SU-DHL-6 (cell line): Measurements from ENCODE around the gene TUBGCP6.

Experiments used
- H2AFZ ChIP-seq: fragments of 200-600 bp; sonication (generic); 2 replicates; pipeline ENCODE4 v1.6.1; 2014; ENCODE audit warnings: low read depth, mild to moderate bottlenecking, moderate library complexity, mixed read lengths, antibody characterized with exemption, low read length; ENCODE audit not compliant: severe bottlenecking
- H3F3A ChIP-seq: fragments of 200-600 bp; shearing (Covaris generic); 2 replicates; pipeline ENCODE4 v1.6.0; 2016; ENCODE audit warnings: antibody characterized with exemption, mild to moderate bottlenecking; ENCODE audit not compliant: insufficient read depth
- H3K27ac ChIP-seq: fragments of 200-600 bp; sonication (generic); 2 replicates; pipeline ENCODE4 v1.5.1; 2016; ENCODE audit warnings: low read depth, mild to moderate bottlenecking, low read length, moderate library complexity, mixed read lengths
- H3K27me3 ChIP-seq: fragments of 200-600 bp; sonication (generic), shearing (Covaris generic); 2 replicates; pipeline ENCODE4 v1.6.0; 2014; ENCODE audit warnings: mild to moderate bottlenecking, low read length
- H3K36me3 ChIP-seq: fragments of 200-600 bp; sonication (generic); 2 replicates; pipeline ENCODE4 v1.6.1; 2014; ENCODE audit warnings: mild to moderate bottlenecking, low read length, mixed read lengths
- H3K4me2 ChIP-seq: fragments of 300-600, 200-600 bp; shearing (Covaris generic), sonication (generic); 2 replicates; pipeline ENCODE4 v1.6.0; 2014; ENCODE audit warnings: low read length, low read depth, mild to moderate bottlenecking; ENCODE audit not compliant: poor library complexity, severe bottlenecking
- H3K4me3 ChIP-seq: fragments of 200-600 bp; sonication (generic); 2 replicates; pipeline ENCODE4 v1.5.1; 2014; ENCODE audit warnings: antibody characterized with exemption, low read length, mild to moderate bottlenecking, mixed read lengths; ENCODE audit not compliant: insufficient read depth, poor library complexity, severe bottlenecking
- H3K79me2 ChIP-seq: fragments of 200-600 bp; sonication (generic); 2 replicates; pipeline ENCODE4 v1.6.1; 2014; ENCODE audit warnings: mild to moderate bottlenecking, low read length, moderate library complexity; ENCODE audit not compliant: insufficient read depth
- H3K9ac ChIP-seq: fragments of 200-600 bp; sonication (generic); 2 replicates; pipeline ENCODE4 v1.7.0; 2014; ENCODE audit warnings: mild to moderate bottlenecking, low read length
- H3K9me2 ChIP-seq: fragments of 200-600 bp; sonication (generic); replicated peaks from 2 replicates; pipeline ENCODE4 v1.6.1; 2014; ENCODE audit warnings: low read length; ENCODE audit not compliant: insufficient read depth
- H3K9me3 ChIP-seq: fragments of 200-600 bp; sonication (generic); 2 replicates; pipeline ENCODE4 v1.6.1; 2014; ENCODE audit warnings: low read length, mixed read lengths; ENCODE audit not compliant: insufficient read depth
- H4K20me1 ChIP-seq: fragments of 200-600 bp; sonication (generic); 2 replicates; pipeline ENCODE4 v1.6.1; 2014; ENCODE audit warnings: low read depth, mild to moderate bottlenecking, antibody characterized with exemption, low read length, moderate library complexity, mixed read lengths
- EZH2phosphoT487 ChIP-seq: fragments of 200-600 bp; sonication (generic), shearing (Covaris generic); conservative IDR thresholded peaks from 2 replicates; pipeline ENCODE4 v1.6.1; 2018; ENCODE audit warnings: mild to moderate bottlenecking, antibody characterized with exemption, low read length, moderate library complexity, mixed read lengths
- TF ChIP-seq, protein P1 (sequence below): fragments of 200-600 bp; sonication (generic); IDR thresholded peaks from one replicate; pipeline ENCODE4 v1.5.1; 2017; ENCODE audit warnings: antibody characterized with exemption, mild to moderate bottlenecking, low read length, moderate library complexity; ENCODE audit not compliant: insufficient read depth, poor library complexity, severe bottlenecking

TUBGCP6 gene

DNA sequence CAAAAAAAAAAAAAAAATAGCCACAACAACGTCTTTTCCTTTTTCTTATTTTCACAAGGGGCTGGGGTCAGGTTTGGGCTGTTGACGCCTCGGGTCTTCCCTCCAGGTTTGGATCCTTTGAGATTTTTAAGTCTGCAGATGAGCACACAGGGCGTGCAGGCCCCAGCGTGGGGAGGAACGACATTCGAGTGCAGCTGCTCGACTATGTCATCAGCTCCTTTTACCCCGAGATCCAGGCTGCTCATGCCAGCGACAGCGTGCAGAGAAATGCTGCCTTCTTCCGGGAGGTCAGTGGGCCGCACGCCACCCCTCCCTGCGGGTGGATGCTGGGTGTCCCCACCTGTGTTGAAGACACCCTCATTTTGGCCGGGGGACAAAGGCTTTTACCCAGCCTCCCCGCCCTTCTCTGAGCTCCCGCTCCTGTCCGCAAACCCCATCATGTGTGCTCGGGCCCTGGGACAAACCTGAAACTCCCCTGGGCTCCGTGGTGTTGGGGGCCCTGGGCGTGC lies 36.3 kb downstream of the TUBGCP6 start:
- Histone ChIP-seq H3K36me3 (peaks cover 11% of the 10 kb centered on the region), H3K9me2 (no peaks in the 10 kb centered on the region)
- TF ChIP-seq, protein P1, sequence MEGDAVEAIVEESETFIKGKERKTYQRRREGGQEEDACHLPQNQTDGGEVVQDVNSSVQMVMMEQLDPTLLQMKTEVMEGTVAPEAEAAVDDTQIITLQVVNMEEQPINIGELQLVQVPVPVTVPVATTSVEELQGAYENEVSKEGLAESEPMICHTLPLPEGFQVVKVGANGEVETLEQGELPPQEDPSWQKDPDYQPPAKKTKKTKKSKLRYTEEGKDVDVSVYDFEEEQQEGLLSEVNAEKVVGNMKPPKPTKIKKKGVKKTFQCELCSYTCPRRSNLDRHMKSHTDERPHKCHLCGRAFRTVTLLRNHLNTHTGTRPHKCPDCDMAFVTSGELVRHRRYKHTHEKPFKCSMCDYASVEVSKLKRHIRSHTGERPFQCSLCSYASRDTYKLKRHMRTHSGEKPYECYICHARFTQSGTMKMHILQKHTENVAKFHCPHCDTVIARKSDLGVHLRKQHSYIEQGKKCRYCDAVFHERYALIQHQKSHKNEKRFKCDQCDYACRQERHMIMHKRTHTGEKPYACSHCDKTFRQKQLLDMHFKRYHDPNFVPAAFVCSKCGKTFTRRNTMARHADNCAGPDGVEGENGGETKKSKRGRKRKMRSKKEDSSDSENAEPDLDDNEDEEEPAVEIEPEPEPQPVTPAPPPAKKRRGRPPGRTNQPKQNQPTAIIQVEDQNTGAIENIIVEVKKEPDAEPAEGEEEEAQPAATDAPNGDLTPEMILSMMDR: no peak

DNA sequence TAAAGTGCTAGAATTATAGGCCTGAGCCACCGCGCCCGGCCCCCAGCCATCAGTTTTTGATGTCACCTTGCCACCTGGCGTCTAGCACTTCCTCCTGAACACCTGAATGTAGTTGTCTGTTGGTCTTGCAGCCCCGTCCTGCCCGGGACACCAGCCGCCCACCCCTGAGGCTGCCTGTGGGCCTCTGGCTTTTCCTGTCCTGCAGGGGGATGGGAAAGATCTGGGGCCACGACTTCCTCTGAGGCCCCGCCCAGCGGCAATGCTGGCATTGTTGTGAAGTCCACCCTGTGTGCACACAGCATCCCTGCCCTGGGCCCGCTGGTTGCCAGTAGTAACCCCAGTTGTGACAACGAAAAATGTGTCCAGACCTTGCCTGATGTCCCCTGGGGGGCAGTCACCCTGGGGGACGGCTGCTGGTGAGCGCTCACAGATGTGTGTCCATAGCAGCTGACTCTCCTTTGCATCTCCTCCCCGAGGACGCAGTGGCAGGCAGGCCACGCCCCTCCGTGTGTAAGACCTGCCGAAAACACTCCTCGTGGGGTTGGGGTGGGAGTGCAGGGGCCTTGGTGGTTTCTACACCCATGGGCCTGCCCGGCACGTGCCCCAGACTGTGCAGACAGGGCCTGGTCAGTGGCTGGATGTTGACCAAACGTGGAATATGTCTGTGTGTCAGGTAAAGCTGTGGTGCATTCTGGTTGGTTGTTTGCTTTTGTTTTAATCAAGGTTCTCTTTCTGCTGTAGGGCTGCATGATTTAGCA lies 37.3 kb downstream of the TUBGCP6 start:
- no peak overlapping the region for H3K9ac ChIP-seq
- peak overlapping the region; percentile 13; the same call in 1 of the 2 replicates for H3K27ac ChIP-seq
- H3K36me3 ChIP-seq: peaks cover 18% of the 10 kb centered on the region
- peaks cover 27% of the 10 kb centered on the region for H3K79me2 ChIP-seq
- no peaks in the 10 kb centered on the region for H3K9me2 ChIP-seq
- no peaks in the 10 kb centered on the region for H3K27me3 ChIP-seq
- H3K4me2 ChIP-seq: no peak overlapping the region
- TF ChIP-seq EZH2phosphoT487: no peak
- TF ChIP-seq, protein P1: no peak
- H3K9me3 ChIP-seq: no peaks in the 10 kb centered on the region
- no peak overlapping the region for H3K4me3 ChIP-seq
- 0 out of 2 replicates have a peak, but pooled peaks cover 8% of the 10 kb centered on the region for H3F3A ChIP-seq
- no peaks in the 10 kb centered on the region; the same call in 1 of the 2 replicates for H4K20me1 ChIP-seq
- H2AFZ ChIP-seq: no peak overlapping the region

More for the DNA sequence above, 36.3 kb downstream of the TUBGCP6 start:
- no peaks in the 10 kb centered on the region for H3K27me3 ChIP-seq
- H3K4me2 ChIP-seq: no peak overlapping the region
- H3K9me3 ChIP-seq: no peaks in the 10 kb centered on the region
- H2AFZ ChIP-seq: no peak overlapping the region
- no peak overlapping the region for H3K9ac ChIP-seq
- H3K79me2 ChIP-seq: peaks cover 23% of the 10 kb centered on the region
- H3K4me3 ChIP-seq: no peak overlapping the region
- no peaks in the 10 kb centered on the region; the same call in 1 of the 2 replicates for H4K20me1 ChIP-seq
- H3K27ac ChIP-seq: no peak overlapping the region
- H3F3A ChIP-seq: 0 out of 2 replicates have a peak, but pooled peaks cover 4% of the 10 kb centered on the region

DNA sequence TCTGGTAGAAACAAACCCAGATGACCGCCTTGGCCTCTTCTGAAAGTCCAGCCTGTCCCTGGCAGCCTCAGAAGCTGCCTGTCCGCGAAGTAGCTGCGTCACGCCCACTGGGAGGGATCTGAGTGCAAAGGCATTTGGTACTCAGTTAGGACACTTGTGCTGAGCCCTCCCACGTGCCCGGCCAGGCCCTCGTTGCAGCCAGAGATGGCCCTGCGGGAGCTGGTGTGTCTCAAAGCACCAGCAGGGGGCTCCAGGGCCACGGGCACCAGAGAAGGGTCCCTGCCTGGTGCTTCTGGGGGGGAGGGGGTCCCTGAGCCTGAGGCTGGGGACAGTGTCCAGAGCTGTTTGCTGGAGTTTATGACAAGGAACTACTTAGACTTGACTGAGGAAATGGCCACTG lies 38.2 kb downstream of the TUBGCP6 start:
- Histone ChIP-seq H3K36me3 (peaks cover 18% of the 10 kb centered on the region), H3K79me2 (peaks cover 36% of the 10 kb centered on the region), H3K9me3 (no peaks in the 10 kb centered on the region), H4K20me1 (no peaks in the 10 kb centered on the region; the same call in 1 of the 2 replicates), H3K4me2 (no peak overlapping the region), H3F3A (0 out of 2 replicates have a peak, but pooled peaks cover 7% of the 10 kb centered on the region), H2AFZ (no peak overlapping the region), H3K27me3 (no peaks in the 10 kb centered on the region), H3K4me3 (no peak overlapping the region), H3K27ac (no peak overlapping the region), H3K9ac (no peak overlapping the region), H3K9me2 (no peaks in the 10 kb centered on the region)
- TF ChIP-seq, protein P1: peak; percentile 14
- TF ChIP-seq EZH2phosphoT487: no peak
